Measurements from ENCODE around the gene VEPH1. TPM values are rescaled to one million over a fixed set of nuclear protein-coding genes. Genes with fewer than 3 reads are reported as not detected.

The VEPH1 gene
- total RNA-seq, 1 experiment from 2014 or later, result 7.7 TPM

GRCh38 chr3:157306502-157306901 is 196.7 kb downstream of the VEPH1 start:
- Histone ChIP-seq H2BK120ac (ENCODE audit: low read depth, low read length, poor library complexity, severe bottlenecking) (no peak overlapping the region), H3K9me3 (ENCODE audit: control insufficient read depth, low read depth, low read length) (no peaks in the 10 kb centered on the region), H2AFZ (ENCODE audit: low read length) (no peak overlapping the region), H3K27ac (ENCODE audit: insufficient read length, low read depth, low read length) (no peak overlapping the region), H4K20me1 (ENCODE audit: control insufficient read depth, insufficient read depth, insufficient read length) (no peaks in the 10 kb centered on the region), H2BK5ac (ENCODE audit: insufficient read length, low read length) (no peak overlapping the region), H3K27me3 (ENCODE audit: insufficient read depth, low read length) (no peaks in the 10 kb centered on the region), H4K8ac (replicated peaks; ENCODE audit: insufficient read length, low read depth, low read length) (no peak overlapping the region), H3T11ph (ENCODE audit: low read length) (no peak overlapping the region), H3K23ac (ENCODE audit: insufficient read length, low read depth, low read length) (no peak overlapping the region), H3K56ac (ENCODE audit: insufficient read length, low read depth, low read length) (no peak overlapping the region), H4K91ac (ENCODE audit: insufficient read length, low read depth, low read length) (no peak overlapping the region), H2BK12ac (ENCODE audit: insufficient read length, low read depth, low read length) (no peak overlapping the region), H3K9ac (ENCODE audit: extremely low read depth, insufficient read length, low read length) (no peak overlapping the region), H3K4me2 (ENCODE audit: insufficient read depth, insufficient read length, low read length) (no peak overlapping the region), H2BK15ac (ENCODE audit: low read depth, low read length) (no peak overlapping the region), H3K4me1 (ENCODE audit: insufficient read depth, low read length) (no peaks in the 10 kb centered on the region), H3K18ac (ENCODE audit: insufficient read length, low read depth, low read length) (no peak overlapping the region), H2BK20ac (ENCODE audit: low read depth, low read length, poor library complexity, severe bottlenecking) (no peak overlapping the region), H3K23me2 (ENCODE audit: insufficient read length, low read depth, low read length, poor library complexity, severe bottlenecking) (no peaks in the 10 kb centered on the region), H3K79me2 (ENCODE audit: insufficient read depth, low read length) (no peaks in the 10 kb centered on the region), H2AK5ac (ENCODE audit: insufficient read length, low read length) (no peak overlapping the region), H3K4ac (ENCODE audit: low read depth, low read length) (no peak overlapping the region), H3K79me1 (ENCODE audit: insufficient read depth, low read depth, low read length, poor library complexity, severe bottlenecking) (no peaks in the 10 kb centered on the region), H3K14ac (ENCODE audit: insufficient read depth, low read length) (no peak overlapping the region), H4K5ac (ENCODE audit: insufficient read length, low read depth, low read length) (no peak overlapping the region)
- Mint-ChIP-seq H3K27ac (no peak overlapping the region), H3K27me3 (ENCODE audit: low read depth) (no peaks in the 10 kb centered on the region), H3K4me3 (no peak overlapping the region), H3K36me3 (ENCODE audit: insufficient read depth in 1 of 3, low read depth in 3 of 3) (no peaks in the 10 kb centered on the region; a peak in 1 of 7 replicates), H3K4me1 (peaks cover 7 to 8% of the 10 kb centered on the region in 2 experiments), H3K9me3 (no peaks in the 10 kb centered on the region)
- DNase-seq, result no peak
- TF ChIP-seq, protein P1, sequence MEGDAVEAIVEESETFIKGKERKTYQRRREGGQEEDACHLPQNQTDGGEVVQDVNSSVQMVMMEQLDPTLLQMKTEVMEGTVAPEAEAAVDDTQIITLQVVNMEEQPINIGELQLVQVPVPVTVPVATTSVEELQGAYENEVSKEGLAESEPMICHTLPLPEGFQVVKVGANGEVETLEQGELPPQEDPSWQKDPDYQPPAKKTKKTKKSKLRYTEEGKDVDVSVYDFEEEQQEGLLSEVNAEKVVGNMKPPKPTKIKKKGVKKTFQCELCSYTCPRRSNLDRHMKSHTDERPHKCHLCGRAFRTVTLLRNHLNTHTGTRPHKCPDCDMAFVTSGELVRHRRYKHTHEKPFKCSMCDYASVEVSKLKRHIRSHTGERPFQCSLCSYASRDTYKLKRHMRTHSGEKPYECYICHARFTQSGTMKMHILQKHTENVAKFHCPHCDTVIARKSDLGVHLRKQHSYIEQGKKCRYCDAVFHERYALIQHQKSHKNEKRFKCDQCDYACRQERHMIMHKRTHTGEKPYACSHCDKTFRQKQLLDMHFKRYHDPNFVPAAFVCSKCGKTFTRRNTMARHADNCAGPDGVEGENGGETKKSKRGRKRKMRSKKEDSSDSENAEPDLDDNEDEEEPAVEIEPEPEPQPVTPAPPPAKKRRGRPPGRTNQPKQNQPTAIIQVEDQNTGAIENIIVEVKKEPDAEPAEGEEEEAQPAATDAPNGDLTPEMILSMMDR (conservative IDR thresholded peaks at IDR 0.05), result no peak
- WGBS (ENCODE audit: extremely low coverage, insufficient read length, low lambda C conversion rate), result no CpG with 5 or more reads among the region's 2 CpGs
